ENCODE data around the gene OR8B2.
"Not testable (repeated sequence)": the region's sequence is repeated elsewhere in the genome, so short reads cannot be mapped to it uniquely, and the experiment has no call there.

OR8B2 gene

GRCh38 chr11:124394408-124394807, 10.1 kb upstream of the OR8B2 start:
- Histone ChIP-seq H3K27me3 (no peaks in the 10 kb centered on the region), H3K4me3 (no peak overlapping the region), H4K20me1 (no peaks in the 10 kb centered on the region), H3K9me3 (no peaks in the 10 kb centered on the region), H3K4me1 (no peaks in the 10 kb centered on the region), H3K27ac (no peak overlapping the region), H3K9ac (no peak overlapping the region), H3K4me2 (no peak overlapping the region), H3K36me3 (no peaks in the 10 kb centered on the region)
- no peak for TF ChIP-seq Cebpa-rat (IDR thresholded peaks at IDR 0.05)

- H3K9ac ChIP-seq, H3K9me3 ChIP-seq, H3K4me1 ChIP-seq, H3K4me3 ChIP-seq, H3K27ac ChIP-seq, H4K20me1 ChIP-seq, H3K27me3 ChIP-seq, H3K36me3 ChIP-seq, H3K4me2 ChIP-seq: not testable (repeated sequence)
Observed at GRCh38 chr11:124382857-124383256, 1.4 kb downstream of the OR8B2 start.

- Histone ChIP-seq H3K4me1 (no peaks in the 10 kb centered on the region), H3K36me3 (no peaks in the 10 kb centered on the region), H4K20me1 (no peaks in the 10 kb centered on the region), H3K27me3 (no peaks in the 10 kb centered on the region), H3K4me3 (no peak overlapping the region), H3K4me2 (no peak overlapping the region), H3K27ac (no peak overlapping the region), H3K9me3 (no peaks in the 10 kb centered on the region), H3K9ac (no peak overlapping the region)
- no peak for TF ChIP-seq Cebpa-rat (IDR thresholded peaks at IDR 0.05)
Observed at GRCh38 chr11:124380585-124380984, 3.7 kb downstream of the OR8B2 start.

GRCh38 chr11:124376280-124376679, 8.0 kb downstream of the OR8B2 start:
- no peaks in the 10 kb centered on the region for H3K4me1 ChIP-seq
- no peak overlapping the region for H3K9ac ChIP-seq
- no peaks in the 10 kb centered on the region for H3K27me3 ChIP-seq
- no peak overlapping the region for H3K4me3 ChIP-seq
- peaks cover 11% of the 10 kb centered on the region; the same call in 1 of the 2 replicates for H3K9me3 ChIP-seq
- H4K20me1 ChIP-seq, result no peaks in the 10 kb centered on the region
- H3K27ac ChIP-seq, result no peak overlapping the region
- no peak for TF ChIP-seq Cebpa-rat (IDR thresholded peaks at IDR 0.05)
- no peak overlapping the region for H3K4me2 ChIP-seq
- no peaks in the 10 kb centered on the region for H3K36me3 ChIP-seq

- no peak for TF ChIP-seq Cebpa-rat (IDR thresholded peaks at IDR 0.05)
- no peaks in the 10 kb centered on the region for H4K20me1 ChIP-seq
- no peak overlapping the region for H3K27ac ChIP-seq
- H3K27me3 ChIP-seq, result no peaks in the 10 kb centered on the region
- no peak overlapping the region for H3K9ac ChIP-seq
- H3K4me1 ChIP-seq, result no peaks in the 10 kb centered on the region
- no peaks in the 10 kb centered on the region for H3K36me3 ChIP-seq
- no peaks in the 10 kb centered on the region for H3K9me3 ChIP-seq
- no peak overlapping the region for H3K4me2 ChIP-seq
- H3K4me3 ChIP-seq, result no peak overlapping the region
Observed at GRCh38 chr11:124359566-124359965, 24.7 kb downstream of the OR8B2 start.

GRCh38 chr11:124346311-124346955, 37.9 kb downstream of the OR8B2 start:
- Histone ChIP-seq H3K4me2 (no peak overlapping the region), H3K9ac (no peak overlapping the region), H4K20me1 (no peaks in the 10 kb centered on the region), H3K9me3 (peaks cover 9% of the 10 kb centered on the region), H3K36me3 (no peaks in the 10 kb centered on the region), H3K27me3 (no peaks in the 10 kb centered on the region), H3K4me3 (no peak overlapping the region), H3K27ac (no peak overlapping the region), H3K4me1 (no peaks in the 10 kb centered on the region)
- no peak for TF ChIP-seq Cebpa-rat (IDR thresholded peaks at IDR 0.05)

- Histone ChIP-seq H3K4me3 (no peak overlapping the region), H3K36me3 (no peaks in the 10 kb centered on the region), H3K27me3 (no peaks in the 10 kb centered on the region), H3K9me3 (peaks cover 9% of the 10 kb centered on the region), H3K4me2 (no peak overlapping the region), H3K4me1 (no peaks in the 10 kb centered on the region), H3K9ac (no peak overlapping the region), H4K20me1 (no peaks in the 10 kb centered on the region), H3K27ac (no peak overlapping the region)
- no peak for TF ChIP-seq Cebpa-rat (IDR thresholded peaks at IDR 0.05)
Observed at GRCh38 chr11:124344346-124344745, 40.0 kb downstream of the OR8B2 start.

- no peak overlapping the region for H3K9ac ChIP-seq
- H3K4me1 ChIP-seq, result no peaks in the 10 kb centered on the region
- H3K9me3 ChIP-seq, result no peaks in the 10 kb centered on the region
Observed at GRCh38 chr11:124340142-124340447, 44.2 kb downstream of the OR8B2 start.

GRCh38 chr11:124339396-124340141, 44.7 kb downstream of the OR8B2 start:
- Histone ChIP-seq H3K9ac (no peak overlapping the region), H3K4me3 (no peak overlapping the region), H3K27me3 (no peaks in the 10 kb centered on the region), H3K27ac (no peak overlapping the region), H3K9me3 (no peaks in the 10 kb centered on the region), H4K20me1 (no peaks in the 10 kb centered on the region), H3K4me2 (no peak overlapping the region), H3K36me3 (no peaks in the 10 kb centered on the region), H3K4me1 (no peaks in the 10 kb centered on the region)
- TF ChIP-seq Cebpa-rat (IDR thresholded peaks at IDR 0.05), result no peak

More at GRCh38 chr11:124340142-124340447, 44.2 kb downstream of the OR8B2 start:
- no peaks in the 10 kb centered on the region for H3K27me3 ChIP-seq
- no peak overlapping the region for H3K27ac ChIP-seq
- no peaks in the 10 kb centered on the region for H4K20me1 ChIP-seq
- no peak overlapping the region for H3K4me3 ChIP-seq
- TF ChIP-seq Cebpa-rat (IDR thresholded peaks at IDR 0.05), result no peak
- H3K4me2 ChIP-seq, result no peak overlapping the region
- no peaks in the 10 kb centered on the region for H3K36me3 ChIP-seq

All from BLaER1 (cell line).